K562 (cell line): Measurements from ENCODE around the gene MAST1.

ENCODE experiments used
- CTCF ChIP-seq, 3 experiments: IDR thresholded peaks in 2 of 3; conservative IDR thresholded peaks in 1 of 3; 2 replicates each; pipeline ENCODE4 v1.5.1; 2011 to 2012; ENCODE audit warnings: low read length in 3 of 3, mild to moderate bottlenecking in 3 of 3, control low read depth in 2 of 3, improper control_type of control experiment in 1 of 3, inconsistent platforms in 1 of 3, low read depth in 1 of 3, mixed read lengths in 1 of 3, moderate library complexity in 1 of 3; ENCODE audit not compliant: insufficient read depth in 2 of 3
- KHSRP ChIP-seq: fragments of 450-650 bp; IDR thresholded peaks from 2 replicates; pipeline ENCODE4 v1.6.1; 2017
- KLF10 ChIP-seq: fragments of 250-450 bp; sonication (Bioruptor Pico); IDR thresholded peaks from 2 replicates; pipeline ENCODE4 v1.6.1; 2021; ENCODE audit warnings: matching md5 sums

- TF ChIP-seq CTCF (IDR thresholded peaks at IDR 0.05 in 2 of 3, conservative IDR thresholded peaks at IDR 0.05 in 1 of 3; ENCODE audit: insufficient read depth in 2 of 3, low read depth in 1 of 3, low read length in 3 of 3) (no peak), KHSRP (no peak), KLF10 (no peak)
Measured at GRCh38 chr19:12884202-12884601, 45.9 kb downstream of the MAST1 start.
